Natural killer cell (primary cell): ENCODE data around the gene MET. TPM values are rescaled to one million over a fixed set of nuclear protein-coding genes. Genes with fewer than 3 reads are reported as not detected.
A peak's percentile ranks its signal among the peaks of the same experiment; 100 is the strongest.

Source experiments
- ATAC-seq, 3 donors: fragments of 150-1000 bp in 2 of 3; fragments of 200-7000 bp in 1 of 3; cut with Tn5 transposase; 1 replicate in 1 of 3; 2 replicates in 2 of 3; pipeline ENCODE4 v1.10.0; 2021; ENCODE audit warnings: mild to moderate bottlenecking in 2 of 3, moderate library complexity in 2 of 3
- DNase-seq, 2 donors: peaks; one replicate each; pipeline versions ENCODE4 v3.0.0 to v3.0.0-alpha.2; 2013 to 2021; ENCODE audit warnings: mixed read lengths in 1 of 2
- H3K27ac ChIP-seq: one replicate; pipeline ENCODE4 v1.5.1; 2013; ENCODE audit warnings: mild to moderate bottlenecking, low read length
- H3K27me3 ChIP-seq: one replicate; pipeline ENCODE4 v1.6.1; 2013; ENCODE audit warnings: low read length; ENCODE audit not compliant: control insufficient read depth, insufficient read depth
- H3K36me3 ChIP-seq: one replicate; pipeline ENCODE4 v1.6.1; 2013; ENCODE audit warnings: low read length; ENCODE audit not compliant: control insufficient read depth, insufficient read depth
- H3K4me1 ChIP-seq: one replicate; pipeline ENCODE4 v1.6.1; 2013; ENCODE audit warnings: low read length; ENCODE audit not compliant: control insufficient read depth, insufficient read depth
- H3K4me3 ChIP-seq: one replicate; pipeline ENCODE4 v1.5.1; 2013; ENCODE audit warnings: low read length
- H3K9me3 ChIP-seq: one replicate; pipeline ENCODE4 v1.6.1; 2013; ENCODE audit warnings: low read length; ENCODE audit not compliant: control insufficient read depth, insufficient read depth
- H3K27ac Mint-ChIP-seq, 2 donors: one replicate each; pipeline ENCODE4 v1.8.0; 2022; ENCODE audit warnings: mild to moderate bottlenecking in 2 of 2, mixed read lengths in 2 of 2, moderate library complexity in 1 of 2
- H3K27me3 Mint-ChIP-seq, 2 donors: one replicate each; pipeline ENCODE4 v1.8.0; 2022; ENCODE audit warnings: low read depth in 2 of 2, mixed read lengths in 2 of 2
- H3K36me3 Mint-ChIP-seq: one replicate; pipeline ENCODE4 v1.8.0; 2022; ENCODE audit warnings: mixed read lengths
- H3K4me1 Mint-ChIP-seq, 2 donors: one replicate each; pipeline ENCODE4 v1.8.0; 2022; ENCODE audit warnings: mixed read lengths in 2 of 2
- H3K4me3 Mint-ChIP-seq: one replicate; pipeline ENCODE4 v1.8.0; 2022; ENCODE audit warnings: mild to moderate bottlenecking, moderate library complexity, mixed read lengths
- H3K9me3 Mint-ChIP-seq, 2 donors: one replicate each; pipeline ENCODE4 v1.8.0; 2022; ENCODE audit warnings: mixed read lengths in 2 of 2
- WGBS: methylation state at CpG from one replicate; pipeline ENCODE4 v1.1.7; 2013; ENCODE audit warnings: missing lambda C conversion rate; ENCODE audit not compliant: insufficient coverage; 5-methylcytosine and 5-hydroxymethylcytosine counted together
- intact Hi-C: fragments of 100-400 bp; cut with micrococcal nuclease; formaldehyde crosslinking; loops from one replicate; pipeline ENCODE4 v1.14.2; 2022
- total RNA-seq, 4 donors: library from RNA; stranded (reverse); fragments of 120-200 nt in 1 of 4; gene quantifications; one replicate each; pipeline versions ENCODE4 v1.2.3 to v1.2.4, GENCODE V29; 2013 to 2022
- TF ChIP-seq, protein P1 (sequence below): fragments of 200-600 bp; IDR thresholded peaks from one replicate; pipeline ENCODE4 v1.8.0; 2022; ENCODE audit warnings: antibody characterized with exemption

The MET gene
- total RNA-seq, 3 donors from 2014 or later (not counting 1 experiment from before 2014, with no cell fraction given) = 0.16 TPM; not detected in 2

DNA sequence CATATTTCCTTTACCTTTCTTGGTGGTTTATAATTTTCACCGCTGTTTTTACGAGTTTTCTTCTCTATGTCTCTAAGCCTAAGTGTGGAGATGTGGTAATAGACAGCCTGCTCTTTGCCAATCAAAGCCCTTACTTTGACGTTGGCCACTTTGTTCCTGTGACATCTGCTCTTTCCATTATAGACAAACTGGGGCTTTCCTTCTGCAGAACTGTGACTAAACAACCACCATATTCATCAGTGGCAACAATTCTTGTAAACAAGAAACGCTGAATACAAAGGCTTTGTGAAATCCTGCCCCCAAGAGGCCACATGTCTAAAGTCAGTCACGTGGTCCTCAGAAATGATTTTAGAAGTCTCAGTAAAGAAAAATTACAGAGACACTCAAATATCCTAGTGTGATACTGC lies 130.8 kb downstream of the MET start:
- no peaks in the 10 kb centered on the region for H3K27me3 ChIP-seq
- no peaks in the 10 kb centered on the region for H3K4me1 ChIP-seq
- H3K27ac ChIP-seq = no peak overlapping the region
- H3K36me3 ChIP-seq = no peaks in the 10 kb centered on the region
- Mint-ChIP-seq H3K9me3 (no peaks in the 10 kb centered on the region), H3K4me1 (peaks cover 0 to 6% of the 10 kb centered on the region in 2 donors), H3K27me3 (peaks cover 9 to 15% of the 10 kb centered on the region in 2 donors), H3K36me3 (no peaks in the 10 kb centered on the region), H3K27ac (peak overlapping the region in 1 of 2 donors; percentile 19), H3K4me3 (no peak overlapping the region)
- H3K4me3 ChIP-seq = no peak overlapping the region
- intact Hi-C loops = loop anchor here (10.0 kb wide), 2 partner anchors 208 to 548 kb away; no protein-coding TSS in a partner anchor
- H3K9me3 ChIP-seq = no peaks in the 10 kb centered on the region
- TF ChIP-seq, protein P1, sequence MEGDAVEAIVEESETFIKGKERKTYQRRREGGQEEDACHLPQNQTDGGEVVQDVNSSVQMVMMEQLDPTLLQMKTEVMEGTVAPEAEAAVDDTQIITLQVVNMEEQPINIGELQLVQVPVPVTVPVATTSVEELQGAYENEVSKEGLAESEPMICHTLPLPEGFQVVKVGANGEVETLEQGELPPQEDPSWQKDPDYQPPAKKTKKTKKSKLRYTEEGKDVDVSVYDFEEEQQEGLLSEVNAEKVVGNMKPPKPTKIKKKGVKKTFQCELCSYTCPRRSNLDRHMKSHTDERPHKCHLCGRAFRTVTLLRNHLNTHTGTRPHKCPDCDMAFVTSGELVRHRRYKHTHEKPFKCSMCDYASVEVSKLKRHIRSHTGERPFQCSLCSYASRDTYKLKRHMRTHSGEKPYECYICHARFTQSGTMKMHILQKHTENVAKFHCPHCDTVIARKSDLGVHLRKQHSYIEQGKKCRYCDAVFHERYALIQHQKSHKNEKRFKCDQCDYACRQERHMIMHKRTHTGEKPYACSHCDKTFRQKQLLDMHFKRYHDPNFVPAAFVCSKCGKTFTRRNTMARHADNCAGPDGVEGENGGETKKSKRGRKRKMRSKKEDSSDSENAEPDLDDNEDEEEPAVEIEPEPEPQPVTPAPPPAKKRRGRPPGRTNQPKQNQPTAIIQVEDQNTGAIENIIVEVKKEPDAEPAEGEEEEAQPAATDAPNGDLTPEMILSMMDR = no peak
- DNase-seq (peak in 1 of 2 donors; percentile 47), ATAC-seq (peak; percentile 72 to 90 (median 73))
- WGBS = 9% methylated on average over 3 of the region's 5 CpGs

DNA sequence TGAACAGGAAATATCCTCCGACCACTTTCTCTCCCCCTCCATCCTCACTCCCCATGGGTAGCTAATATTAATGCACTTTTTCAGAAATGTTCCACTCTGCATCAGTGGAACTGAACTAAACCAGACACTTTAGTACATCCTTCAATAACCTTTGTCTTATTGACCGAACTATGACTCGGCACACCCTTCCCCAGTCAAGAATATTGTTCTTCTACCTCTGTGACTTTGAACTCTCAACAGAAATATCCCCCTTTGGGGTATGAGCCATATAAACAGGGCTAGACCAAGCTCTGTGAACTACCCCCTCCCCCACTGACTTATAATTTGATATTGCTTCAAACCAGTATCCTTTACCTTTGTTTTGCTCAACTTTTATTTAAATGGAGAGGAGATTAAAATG lies 132.5 kb downstream of the MET start:
- H3K27me3 ChIP-seq = no peaks in the 10 kb centered on the region
- no peak overlapping the region for H3K27ac ChIP-seq
- H3K27ac Mint-ChIP-seq = no peak overlapping the region
- H3K36me3 ChIP-seq = no peaks in the 10 kb centered on the region
- ATAC-seq (no peak), DNase-seq (no peak)
- H3K4me1 Mint-ChIP-seq = peaks cover 0 to 6% of the 10 kb centered on the region in 2 donors
- no peaks in the 10 kb centered on the region for H3K9me3 ChIP-seq
- 95% methylated on average over 3 of the region's 3 CpGs for WGBS
- intact Hi-C loops = loop anchor here (10.0 kb wide), 2 partner anchors 210 to 550 kb away; no protein-coding TSS in a partner anchor
- no peak overlapping the region for H3K4me3 Mint-ChIP-seq
- no peak overlapping the region for H3K4me3 ChIP-seq
- no peaks in the 10 kb centered on the region for H3K9me3 Mint-ChIP-seq
- H3K36me3 Mint-ChIP-seq = no peaks in the 10 kb centered on the region
- H3K4me1 ChIP-seq = no peaks in the 10 kb centered on the region
- TF ChIP-seq, protein P1 = no peak
- peaks cover 9 to 13% of the 10 kb centered on the region in 2 donors for H3K27me3 Mint-ChIP-seq

DNA sequence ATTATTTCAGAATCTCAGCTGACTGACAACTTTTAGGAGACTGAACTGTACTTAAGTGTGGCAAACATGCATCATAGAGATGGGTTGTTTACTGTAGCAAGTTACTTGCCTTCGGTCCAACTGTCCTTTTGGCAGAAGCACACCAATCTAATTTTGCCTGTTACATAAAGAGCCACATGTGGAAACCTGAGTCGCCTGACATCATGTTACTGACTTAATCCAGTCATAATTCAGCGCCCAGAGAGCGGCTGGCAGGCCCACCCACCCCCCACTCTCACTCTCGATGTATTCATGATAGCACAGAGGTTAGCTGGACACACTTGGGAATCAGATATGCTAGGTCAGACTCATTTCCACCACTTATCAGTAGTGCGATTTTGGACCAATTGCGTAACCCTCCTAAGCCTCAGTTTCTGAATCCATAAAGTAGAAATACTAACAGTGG lies 133.1 kb downstream of the MET start:
- WGBS = 81% methylated on average over 7 of the region's 7 CpGs
- DNase-seq (no peak), ATAC-seq (no peak)
- intact Hi-C loops = loop anchor here (10.0 kb wide), 2 partner anchors 210 to 550 kb away; no protein-coding TSS in a partner anchor
- H3K27ac ChIP-seq = no peak overlapping the region
- H3K9me3 ChIP-seq = no peaks in the 10 kb centered on the region
- Mint-ChIP-seq H3K9me3 (no peaks in the 10 kb centered on the region), H3K27me3 (peaks cover 9 to 11% of the 10 kb centered on the region in 2 donors), H3K27ac (no peak overlapping the region), H3K4me3 (no peak overlapping the region), H3K36me3 (no peaks in the 10 kb centered on the region), H3K4me1 (peaks cover 0 to 6% of the 10 kb centered on the region in 2 donors)
- no peak overlapping the region for H3K4me3 ChIP-seq
- no peaks in the 10 kb centered on the region for H3K27me3 ChIP-seq
- H3K4me1 ChIP-seq = no peaks in the 10 kb centered on the region
- TF ChIP-seq, protein P1 = no peak
- no peaks in the 10 kb centered on the region for H3K36me3 ChIP-seq
